Astrocyte (in vitro differentiated cells and primary cell): ENCODE results near the gene SLC2A2. TPM values are rescaled to one million over a fixed set of nuclear protein-coding genes. Genes with fewer than 3 reads are reported as not detected.

Experiments used
- DNase-seq: peaks from one replicate; pipeline ENCODE4 v3.0.0-alpha.2; 2010; ENCODE audit warnings: low read depth
- FAIRE-seq: peaks from 2 replicates; lab custom pipeline; 2011; peaks lifted over from hg19 to GRCh38; lab: Jason Lieb, UNC
- H2AFZ ChIP-seq: 2 replicates; pipeline ENCODE4 v1.6.0; 2012; ENCODE audit warnings: low read depth, low read length, inconsistent platforms
- H3K27ac ChIP-seq: 2 replicates; pipeline ENCODE4 v1.5.1; 2011; ENCODE audit warnings: low read depth, low read length, inconsistent platforms
- H3K27me3 ChIP-seq: 2 replicates; pipeline ENCODE4 v1.6.0; 2011; ENCODE audit warnings: low read length, inconsistent platforms; ENCODE audit not compliant: insufficient read depth
- H3K36me3 ChIP-seq: 2 replicates; pipeline ENCODE4 v1.5.1; 2011; ENCODE audit warnings: low read length, inconsistent platforms; ENCODE audit not compliant: insufficient read depth
- H3K4me1 ChIP-seq: 2 replicates; pipeline ENCODE4 v1.5.1; 2011; ENCODE audit warnings: low read length, inconsistent platforms; ENCODE audit not compliant: insufficient read depth
- H3K4me2 ChIP-seq: 2 replicates; pipeline ENCODE4 v1.6.0; 2012; ENCODE audit warnings: low read length, inconsistent platforms
- H3K4me3 ChIP-seq: 2 replicates; pipeline ENCODE4 v1.5.1; 2011; ENCODE audit warnings: low read depth, mild to moderate bottlenecking, low read length, inconsistent platforms; ENCODE audit not compliant: insufficient read depth
- H3K79me2 ChIP-seq: 2 replicates; pipeline ENCODE4 v1.6.0; 2012; ENCODE audit warnings: mild to moderate bottlenecking, low read length, inconsistent platforms; ENCODE audit not compliant: insufficient read depth
- H3K9ac ChIP-seq: 2 replicates; pipeline ENCODE4 v1.6.0; 2012; ENCODE audit warnings: mild to moderate bottlenecking, low read length, inconsistent platforms
- H3K9me3 ChIP-seq: 2 replicates; pipeline ENCODE4 v1.5.1; 2012; ENCODE audit warnings: low read depth, mild to moderate bottlenecking, low read length, inconsistent platforms; ENCODE audit not compliant: insufficient read depth
- H4K20me1 ChIP-seq: 2 replicates; pipeline ENCODE4 v1.6.0; 2012; ENCODE audit warnings: low read length, inconsistent platforms; ENCODE audit not compliant: insufficient read depth
- H3K27ac Mint-ChIP-seq: one replicate; pipeline ENCODE4 v1.8.0; 2021; ENCODE audit warnings: mild to moderate bottlenecking, mixed read lengths; ENCODE audit not compliant: unreplicated experiment
- H3K27me3 Mint-ChIP-seq: one replicate; pipeline ENCODE4 v1.8.0; 2021; ENCODE audit warnings: low read depth, mixed read lengths; ENCODE audit not compliant: unreplicated experiment
- H3K36me3 Mint-ChIP-seq: one replicate; pipeline ENCODE4 v1.8.0; 2021; ENCODE audit warnings: low read depth, mixed read lengths; ENCODE audit not compliant: unreplicated experiment
- H3K4me1 Mint-ChIP-seq: one replicate; pipeline ENCODE4 v1.8.0; 2021; ENCODE audit warnings: low read depth, mixed read lengths; ENCODE audit not compliant: unreplicated experiment
- H3K4me3 Mint-ChIP-seq: one replicate; pipeline ENCODE4 v1.8.0; 2021; ENCODE audit warnings: mild to moderate bottlenecking, moderate library complexity, mixed read lengths; ENCODE audit not compliant: unreplicated experiment
- H3K9me3 Mint-ChIP-seq: one replicate; pipeline ENCODE4 v1.8.0; 2021; ENCODE audit warnings: mild to moderate bottlenecking, mixed read lengths; ENCODE audit not compliant: unreplicated experiment
- CTCF ChIP-seq: IDR thresholded peaks from 2 replicates; pipeline ENCODE4 v1.5.1; 2011; ENCODE audit warnings: low read depth, mild to moderate bottlenecking, inconsistent platforms, low read length, moderate library complexity; ENCODE audit not compliant: insufficient read depth
- EZH2 ChIP-seq: IDR thresholded peaks from 2 replicates; pipeline ENCODE4 v1.6.1; 2012; ENCODE audit warnings: mild to moderate bottlenecking, low read length, inconsistent platforms; ENCODE audit not compliant: insufficient read depth
- total RNA-seq: library from RNA; stranded (reverse); gene quantifications from 2 replicates; pipeline ENCODE4 v1.2.1, GENCODE V29; 2021

The SLC2A2 gene
- total RNA-seq, 1 donor from 2014 or later: not detected

- Histone ChIP-seq H3K27ac (no peak overlapping the region), H3K4me3 (no peak overlapping the region), H3K27me3 (no peaks in the 10 kb centered on the region), H3K4me2 (no peak overlapping the region), H3K9me3 (no peaks in the 10 kb centered on the region), H3K79me2 (no peaks in the 10 kb centered on the region), H3K36me3 (no peaks in the 10 kb centered on the region), H3K9ac (no peak overlapping the region), H2AFZ (no peak overlapping the region), H3K4me1 (peaks cover 2% of the 10 kb centered on the region), H4K20me1 (no peaks in the 10 kb centered on the region)
- Mint-ChIP-seq H3K27me3 (no peaks in the 10 kb centered on the region), H3K27ac (no peak overlapping the region), H3K4me1 (peaks cover 13% of the 10 kb centered on the region), H3K4me3 (no peak overlapping the region), H3K36me3 (peaks cover 4% of the 10 kb centered on the region), H3K9me3 (peaks cover 10% of the 10 kb centered on the region)
- no peak for DNase-seq
- FAIRE-seq: no peak
- TF ChIP-seq CTCF: no peak
- no peak for TF ChIP-seq EZH2
These were observed 38.1 kb downstream of the SLC2A2 start for GRCh38 chr3:170988378-170988777.

GRCh38 chr3:170985304-170985703, 41.2 kb downstream of the SLC2A2 start:
- TF ChIP-seq EZH2: no peak
- no peak for TF ChIP-seq CTCF
- no peak overlapping the region for H3K27ac Mint-ChIP-seq
- H3K27me3 Mint-ChIP-seq: no peaks in the 10 kb centered on the region

GRCh38 chr3:170982733-170983132, 43.8 kb downstream of the SLC2A2 start:
- H3K4me1 ChIP-seq: no peaks in the 10 kb centered on the region
- Mint-ChIP-seq H3K4me3 (no peak overlapping the region), H3K9me3 (peaks cover 7% of the 10 kb centered on the region), H3K27me3 (no peaks in the 10 kb centered on the region), H3K36me3 (peaks cover 3% of the 10 kb centered on the region), H3K4me1 (peaks cover 2% of the 10 kb centered on the region), H3K27ac (no peak overlapping the region)
- TF ChIP-seq CTCF (no peak), EZH2 (no peak)
- no peaks in the 10 kb centered on the region for H3K79me2 ChIP-seq
- no peak for DNase-seq
- H3K4me2 ChIP-seq: no peak overlapping the region
- no peak overlapping the region for H3K9ac ChIP-seq
- no peak overlapping the region for H3K4me3 ChIP-seq
- no peaks in the 10 kb centered on the region for H3K9me3 ChIP-seq
- no peaks in the 10 kb centered on the region for H4K20me1 ChIP-seq
- no peak for FAIRE-seq
- no peak overlapping the region for H3K27ac ChIP-seq
- H3K36me3 ChIP-seq: no peaks in the 10 kb centered on the region
- no peak overlapping the region for H2AFZ ChIP-seq
- no peaks in the 10 kb centered on the region for H3K27me3 ChIP-seq

More at GRCh38 chr3:170985304-170985703, 41.2 kb downstream of the SLC2A2 start:
- no peaks in the 10 kb centered on the region for H3K4me1 ChIP-seq
- no peak overlapping the region for H3K4me3 ChIP-seq
- no peaks in the 10 kb centered on the region for H3K9me3 ChIP-seq
- no peak overlapping the region for H3K4me2 ChIP-seq
- no peaks in the 10 kb centered on the region for H4K20me1 ChIP-seq
- Mint-ChIP-seq H3K4me1 (no peaks in the 10 kb centered on the region), H3K9me3 (peaks cover 7% of the 10 kb centered on the region), H3K4me3 (no peak overlapping the region), H3K36me3 (peaks cover 4% of the 10 kb centered on the region)
- no peak overlapping the region for H3K9ac ChIP-seq
- FAIRE-seq (no peak), DNase-seq (no peak)
- no peak overlapping the region for H2AFZ ChIP-seq
- no peaks in the 10 kb centered on the region for H3K27me3 ChIP-seq
- no peaks in the 10 kb centered on the region for H3K79me2 ChIP-seq
- no peaks in the 10 kb centered on the region for H3K36me3 ChIP-seq
- H3K27ac ChIP-seq: no peak overlapping the region
